ENCODE measurements around the gene TNNT1.

The TNNT1 gene

GRCh38 chr19:55160986-55161365 lies 12.0 kb upstream of the TNNT1 start:
- Histone ChIP-seq H3K4me3 (ENCODE audit: low read length) (no peak overlapping the region), H3K4me1 (ENCODE audit: low read length) (no peaks in the 10 kb centered on the region), H3K27ac (ENCODE audit: low read length) (no peak overlapping the region), H2AFZ (ENCODE audit: low read length) (no peak overlapping the region), H3K9ac (ENCODE audit: low read length) (no peak overlapping the region), H3K79me2 (ENCODE audit: low read length) (no peaks in the 10 kb centered on the region), H3K9me2 (replicated peaks; ENCODE audit: insufficient read depth, low read length) (no peaks in the 10 kb centered on the region), H3F3A (ENCODE audit: insufficient read depth, low read length) (no peaks in the 10 kb centered on the region), H3K9me3 (replicated peaks; ENCODE audit: insufficient read depth, low read length) (no peaks in the 10 kb centered on the region), H3K27me3 (replicated peaks; ENCODE audit: insufficient read depth, low read length) (peaks cover 68% of the 10 kb centered on the region), H3K4me2 (ENCODE audit: low read depth, low read length) (no peak overlapping the region), H3K36me3 (replicated peaks; ENCODE audit: insufficient read depth, low read length) (no peaks in the 10 kb centered on the region), H4K20me1 (ENCODE audit: insufficient read depth, low read length) (no peaks in the 10 kb centered on the region)
- DNase-seq, result no peak
- TF ChIP-seq CTCF (IDR thresholded peaks at IDR 0.05; ENCODE audit: low read length), result no peak

- DNase-seq, result peak; percentile 85
- Histone ChIP-seq H3K27ac (ENCODE audit: low read length) (no peak overlapping the region), H3F3A (ENCODE audit: insufficient read depth, low read length) (no peaks in the 10 kb centered on the region), H3K9me3 (replicated peaks; ENCODE audit: insufficient read depth, low read length) (no peaks in the 10 kb centered on the region), H3K4me2 (ENCODE audit: low read depth, low read length) (no peak overlapping the region), H3K9ac (ENCODE audit: low read length) (no peak overlapping the region), H3K4me1 (ENCODE audit: low read length) (no peaks in the 10 kb centered on the region), H3K4me3 (ENCODE audit: low read length) (no peak overlapping the region), H3K36me3 (replicated peaks; ENCODE audit: insufficient read depth, low read length) (no peaks in the 10 kb centered on the region), H3K27me3 (replicated peaks; ENCODE audit: insufficient read depth, low read length) (peaks cover 62% of the 10 kb centered on the region), H4K20me1 (ENCODE audit: insufficient read depth, low read length) (no peaks in the 10 kb centered on the region), H2AFZ (ENCODE audit: low read length) (no peak overlapping the region), H3K79me2 (ENCODE audit: low read length) (no peaks in the 10 kb centered on the region), H3K9me2 (replicated peaks; ENCODE audit: insufficient read depth, low read length) (no peaks in the 10 kb centered on the region)
- TF ChIP-seq EZH2 (optimal IDR thresholded peaks at IDR 0.05; ENCODE audit: low read depth, low read length) (no peak), EZH2phosphoT487 (IDR thresholded peaks at IDR 0.05; ENCODE audit: low read length) (no peak), CTCF (IDR thresholded peaks at IDR 0.05; ENCODE audit: low read length) (peak; percentile 94)
These were observed 11.4 kb upstream of the TNNT1 start for GRCh38 chr19:55160128-55160985.

- Histone ChIP-seq H2AFZ (ENCODE audit: low read length) (no peak overlapping the region), H3K27me3 (replicated peaks; ENCODE audit: insufficient read depth, low read length) (peaks cover 51% of the 10 kb centered on the region), H3K79me2 (ENCODE audit: low read length) (no peaks in the 10 kb centered on the region), H3K4me2 (ENCODE audit: low read depth, low read length) (no peak overlapping the region), H3K4me1 (ENCODE audit: low read length) (no peaks in the 10 kb centered on the region), H3K4me3 (ENCODE audit: low read length) (no peak overlapping the region), H3K27ac (ENCODE audit: low read length) (no peak overlapping the region), H3K9me3 (replicated peaks; ENCODE audit: insufficient read depth, low read length) (no peaks in the 10 kb centered on the region), H3K36me3 (replicated peaks; ENCODE audit: insufficient read depth, low read length) (no peaks in the 10 kb centered on the region), H3F3A (ENCODE audit: insufficient read depth, low read length) (no peaks in the 10 kb centered on the region), H4K20me1 (ENCODE audit: insufficient read depth, low read length) (no peaks in the 10 kb centered on the region), H3K9ac (ENCODE audit: low read length) (no peak overlapping the region), H3K9me2 (replicated peaks; ENCODE audit: insufficient read depth, low read length) (no peaks in the 10 kb centered on the region)
- DNase-seq, result no peak
- no peak for TF ChIP-seq CTCF (IDR thresholded peaks at IDR 0.05; ENCODE audit: low read length)
- TF ChIP-seq EZH2 (optimal IDR thresholded peaks at IDR 0.05; ENCODE audit: low read depth, low read length), result no peak
- no peak for TF ChIP-seq EZH2phosphoT487 (IDR thresholded peaks at IDR 0.05; ENCODE audit: low read length)
These were observed 10.1 kb upstream of the TNNT1 start for GRCh38 chr19:55158848-55159749.
